PFSK-1 (cell line): ENCODE measurements around the gene NACAD.

Experiments used
- POLR2AphosphoS5 ChIP-seq: IDR thresholded peaks from 2 replicates; pipeline ENCODE4 v1.6.1; 2012; ENCODE audit warnings: low read depth, mild to moderate bottlenecking, control low read depth, low read length, moderate library complexity
- TAF1 ChIP-seq: IDR thresholded peaks from 2 replicates; pipeline ENCODE4 v1.6.1; 2012; ENCODE audit warnings: low read length, control low read depth, borderline replicate concordance; ENCODE audit not compliant: insufficient read depth

GRCh38 chr7:45080265-45080957 is 8.4 kb downstream of the NACAD start:
- TF ChIP-seq POLR2AphosphoS5 (no peak), TAF1 (no peak)
